ENCODE data around the gene PITX1. TPM values are rescaled to one million over a fixed set of nuclear protein-coding genes. Genes with fewer than 3 reads are reported as not detected.

PITX1 gene
- total RNA-seq, 2 donors from 2014 or later = not detected

DNA sequence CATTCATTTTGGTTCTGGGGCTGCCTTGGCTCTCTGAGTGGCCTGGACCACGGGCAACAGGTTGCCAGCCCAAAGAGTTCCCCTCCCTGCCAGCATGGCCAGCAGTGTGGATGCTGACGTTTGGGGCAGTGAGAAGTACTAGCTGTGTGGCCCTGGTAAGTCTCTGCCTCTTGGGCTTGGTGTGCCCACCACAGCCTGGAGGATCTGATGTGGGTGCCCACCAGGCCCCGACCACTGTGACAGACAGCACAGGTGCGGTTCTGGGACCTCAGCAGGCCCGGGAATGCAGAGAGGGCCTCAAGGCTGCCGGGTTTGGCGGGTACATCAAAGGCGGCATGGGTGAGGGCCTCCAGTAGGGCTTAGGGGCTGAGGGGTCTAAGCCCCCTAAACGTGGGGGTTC lies 33.6 kb upstream of the PITX1 start:
- no peak for ATAC-seq
- no peak overlapping the region for H3K27ac ChIP-seq
- WGBS, 2 donors = 68 to 72% methylated on average over 9 of the region's 9 CpGs
- no peaks in the 10 kb centered on the region for H3K9me3 ChIP-seq
- intact Hi-C loops (cut with DNase I) = no loop called here
- H3K36me3 ChIP-seq (replicated peaks in 1 of 2; ENCODE audit: insufficient read depth in 1 of 2, low read depth in 2 of 2) = no peaks in the 10 kb centered on the region
- no peaks in the 10 kb centered on the region for H3K27me3 ChIP-seq
- H3K4me3 ChIP-seq = no peak overlapping the region
- DNase-seq = no peak
- no peaks in the 10 kb centered on the region for H3K4me1 ChIP-seq
- TF ChIP-seq, protein P1, sequence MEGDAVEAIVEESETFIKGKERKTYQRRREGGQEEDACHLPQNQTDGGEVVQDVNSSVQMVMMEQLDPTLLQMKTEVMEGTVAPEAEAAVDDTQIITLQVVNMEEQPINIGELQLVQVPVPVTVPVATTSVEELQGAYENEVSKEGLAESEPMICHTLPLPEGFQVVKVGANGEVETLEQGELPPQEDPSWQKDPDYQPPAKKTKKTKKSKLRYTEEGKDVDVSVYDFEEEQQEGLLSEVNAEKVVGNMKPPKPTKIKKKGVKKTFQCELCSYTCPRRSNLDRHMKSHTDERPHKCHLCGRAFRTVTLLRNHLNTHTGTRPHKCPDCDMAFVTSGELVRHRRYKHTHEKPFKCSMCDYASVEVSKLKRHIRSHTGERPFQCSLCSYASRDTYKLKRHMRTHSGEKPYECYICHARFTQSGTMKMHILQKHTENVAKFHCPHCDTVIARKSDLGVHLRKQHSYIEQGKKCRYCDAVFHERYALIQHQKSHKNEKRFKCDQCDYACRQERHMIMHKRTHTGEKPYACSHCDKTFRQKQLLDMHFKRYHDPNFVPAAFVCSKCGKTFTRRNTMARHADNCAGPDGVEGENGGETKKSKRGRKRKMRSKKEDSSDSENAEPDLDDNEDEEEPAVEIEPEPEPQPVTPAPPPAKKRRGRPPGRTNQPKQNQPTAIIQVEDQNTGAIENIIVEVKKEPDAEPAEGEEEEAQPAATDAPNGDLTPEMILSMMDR (IDR thresholded peaks at IDR 0.05) = no peak
- no peak for TF ChIP-seq POLR2A (IDR thresholded peaks at IDR 0.05)

DNA sequence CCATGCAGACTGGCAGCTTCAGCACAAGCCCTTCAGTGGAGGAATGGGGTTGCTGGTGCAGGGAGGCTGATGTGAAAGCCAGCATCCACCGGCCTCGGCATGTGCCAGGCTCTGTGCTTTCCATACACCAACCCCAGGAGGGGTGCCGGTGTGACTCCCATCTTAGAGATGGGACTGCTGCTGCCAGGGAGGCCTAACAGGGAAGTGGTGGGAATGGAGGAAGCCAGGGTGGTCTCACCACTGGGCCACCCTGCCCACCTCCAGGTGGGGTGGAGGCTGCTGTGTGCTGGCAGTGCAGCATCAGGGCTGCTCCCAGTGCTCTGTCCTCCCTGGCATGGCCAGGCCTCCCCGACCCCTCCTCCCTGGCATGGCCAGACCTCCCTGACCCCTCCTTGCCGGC lies 32.8 kb upstream of the PITX1 start:
- DNase-seq = no peak
- Histone ChIP-seq H3K4me1 (no peaks in the 10 kb centered on the region), H3K9me3 (no peaks in the 10 kb centered on the region), H3K27ac (no peak overlapping the region), H3K36me3 (replicated peaks in 1 of 2; ENCODE audit: insufficient read depth in 1 of 2, low read depth in 2 of 2) (no peaks in the 10 kb centered on the region), H3K27me3 (no peaks in the 10 kb centered on the region), H3K4me3 (no peak overlapping the region)
- no peak for ATAC-seq
- TF ChIP-seq POLR2A (IDR thresholded peaks at IDR 0.05) = no peak
- TF ChIP-seq, protein P1 (IDR thresholded peaks at IDR 0.05) = no peak
- 76 to 77% methylated on average over 5 of the region's 5 CpGs for WGBS, 2 donors
- intact Hi-C loops (cut with DNase I) = no loop called here

DNA sequence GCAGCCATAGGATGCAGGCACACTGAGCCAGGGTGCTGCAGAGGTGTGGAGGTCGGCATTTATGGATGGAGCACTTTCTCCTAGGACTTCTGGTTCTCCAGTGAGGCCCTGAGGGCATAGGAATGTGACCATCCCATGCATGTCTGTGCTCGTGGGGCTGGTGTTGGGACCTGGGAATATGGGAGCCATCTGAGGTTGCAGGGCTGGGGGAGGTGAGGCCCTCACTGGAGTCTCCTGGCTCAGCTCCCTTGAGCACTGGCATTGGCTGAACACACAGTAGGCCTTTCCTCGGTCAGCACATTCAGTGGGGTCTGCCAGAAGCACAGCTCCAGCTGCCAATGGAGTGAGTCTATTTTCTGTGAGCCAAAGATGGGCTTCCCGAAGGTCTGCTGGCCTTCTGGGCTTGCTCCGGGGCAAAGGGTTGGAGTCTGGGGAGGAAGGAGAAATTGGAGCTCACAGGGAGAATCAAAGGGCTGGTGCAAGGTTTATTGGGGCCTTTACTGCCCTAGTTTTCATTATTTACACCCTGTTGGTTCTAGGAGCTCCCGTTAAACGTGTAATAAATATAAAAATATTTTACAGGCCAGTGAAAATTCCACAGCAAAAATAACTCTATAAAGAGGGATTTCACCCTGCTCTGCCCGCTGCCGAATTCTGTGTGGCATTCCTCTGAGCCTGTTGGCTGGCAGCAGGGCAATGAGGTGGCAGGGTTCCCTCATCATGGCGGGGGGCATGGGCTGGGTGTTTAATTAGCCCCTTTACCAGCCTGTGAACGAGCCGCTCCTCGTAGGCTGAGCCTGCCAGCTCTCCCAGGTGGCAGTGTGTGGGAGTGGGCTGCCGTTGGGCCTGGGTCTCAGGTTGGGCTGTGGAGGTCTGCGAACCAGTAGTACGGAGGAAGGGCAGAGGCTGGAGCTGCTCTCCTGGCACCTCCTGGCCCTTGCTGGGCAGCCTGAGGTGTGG lies 31.6 kb upstream of the PITX1 start:
- intact Hi-C loops (cut with DNase I) = no loop called here
- DNase-seq (peak in 1 of 4 donors; percentile 3), ATAC-seq (no peak)
- TF ChIP-seq, protein P1 (IDR thresholded peaks at IDR 0.05) = no peak
- no peak for TF ChIP-seq POLR2A (IDR thresholded peaks at IDR 0.05)
- WGBS, 2 donors = 67% methylated on average over 15 to 16 of the region's 16 CpGs
- H3K4me3 ChIP-seq = no peak overlapping the region
- H3K36me3 ChIP-seq (replicated peaks in 1 of 2; ENCODE audit: insufficient read depth in 1 of 2, low read depth in 2 of 2) = no peaks in the 10 kb centered on the region
- no peak overlapping the region for H3K27ac ChIP-seq
- no peaks in the 10 kb centered on the region for H3K27me3 ChIP-seq
- no peaks in the 10 kb centered on the region for H3K9me3 ChIP-seq
- no peaks in the 10 kb centered on the region for H3K4me1 ChIP-seq

DNA sequence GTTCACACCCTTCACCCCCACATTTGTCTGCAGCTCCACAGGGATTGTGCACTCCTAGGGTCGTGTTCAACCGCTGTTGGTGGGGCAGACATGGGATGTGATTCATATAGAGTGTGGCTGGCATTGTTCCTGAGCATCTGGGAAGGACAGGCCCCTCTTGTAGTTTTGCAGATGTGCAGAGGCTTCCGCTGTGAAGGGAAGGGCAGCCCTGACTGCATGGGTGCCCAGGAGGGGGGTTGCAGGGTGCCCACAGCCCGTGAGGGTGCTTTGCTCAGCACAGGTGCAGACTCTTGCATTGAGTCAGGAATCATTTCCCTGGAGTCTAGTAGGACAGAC lies 30.2 kb upstream of the PITX1 start:
- H3K36me3 ChIP-seq (replicated peaks in 1 of 2; ENCODE audit: insufficient read depth in 1 of 2, low read depth in 2 of 2) = no peaks in the 10 kb centered on the region
- DNase-seq = no peak
- no peak overlapping the region for H3K27ac ChIP-seq
- WGBS, 2 donors = 55% methylated on average over 4 of the region's 4 CpGs; no CpG with 5 or more reads in 1 of the 2 donors
- H3K27me3 ChIP-seq = no peaks in the 10 kb centered on the region
- TF ChIP-seq POLR2A (IDR thresholded peaks at IDR 0.05) = no peak
- TF ChIP-seq, protein P1 (IDR thresholded peaks at IDR 0.05) = no peak
- ATAC-seq = no peak
- no peaks in the 10 kb centered on the region for H3K4me1 ChIP-seq
- intact Hi-C loops (cut with DNase I) = no loop called here
- no peaks in the 10 kb centered on the region for H3K9me3 ChIP-seq
- no peak overlapping the region for H3K4me3 ChIP-seq
